Esophagus muscularis mucosa (tissue), 4 donors: ENCODE data around the gene DUS1L.

ENCODE experiments used
- CTCF ChIP-seq, 3 experiments: fragments of 200-600 bp in 2 of 3; fragments of 450-650 bp in 1 of 3; sonication (generic) in 2 of 3; IDR thresholded peaks; one replicate each; pipeline ENCODE4 v1.5.1; 2017 to 2019; ENCODE audit warnings: antibody characterized with exemption in 3 of 3, mild to moderate bottlenecking in 2 of 3, moderate library complexity in 1 of 3
- EP300 ChIP-seq: sonication (generic); formaldehyde crosslinking; IDR thresholded peaks from one replicate; pipeline ENCODE4 v1.6.1; 2017; ENCODE audit warnings: antibody characterized with exemption
- POLR2A ChIP-seq: fragments of 450-650 bp; IDR thresholded peaks from one replicate; pipeline ENCODE4 v1.6.1; 2017; ENCODE audit warnings: antibody characterized with exemption, moderate library complexity, mild to moderate bottlenecking, low read depth

- TF ChIP-seq CTCF (IDR thresholded peaks at IDR 0.05), result no peak
- TF ChIP-seq POLR2A, result no peak
- no peak for TF ChIP-seq EP300
These were observed 10.6 kb upstream of the DUS1L start for GRCh38 chr17:82076018-82076784.
